GM12878 (cell line): ENCODE data around the gene PRORP. TPM values are rescaled to one million over a fixed set of nuclear protein-coding genes. Genes with fewer than 3 reads are reported as not detected.

Experiments
- ATAC-seq: fragments of 200-7000 bp; cut with Tn5 transposase; 3 replicates; pipeline ENCODE4 v1.9.1; 2020; ENCODE audit warnings: mild to moderate bottlenecking, moderate library complexity
- BruUV-seq: library from RNA; stranded (reverse); fragments of 400-500 nt; replicated peaks from 2 replicates; lab custom pipeline; 2021; lab: Mats Ljungman, UMichigan
- CTCF ChIA-PET: fragments of 300-600 bp; sonication (Branson Sonifier 250); formaldehyde crosslinking; extraction: SDS; loops from one replicate; lab custom pipeline; 2021; ENCODE audit warnings: inconsistent platforms; lab: Yijun Ruan, JAX
- POLR2A ChIA-PET: fragments of 350-600 bp; formaldehyde crosslinking; extraction: SDS; loops from one replicate; lab custom pipeline; 2021; ENCODE audit warnings: inconsistent platforms; lab: Charles Lee
- RAD21 ChIA-PET: fragments of 300-600 bp; sonication (Branson Sonifier 250); formaldehyde crosslinking; loops from one replicate; lab custom pipeline; 2023; ENCODE audit warnings: antibody characterized with exemption; ENCODE audit not compliant: unreplicated experiment; lab: Charles Lee
- SMC1A ChIA-PET: fragments of 300-600 bp; sonication (Branson Sonifier 250); formaldehyde crosslinking; loops from one replicate; lab custom pipeline; 2023; ENCODE audit not compliant: unreplicated experiment, uncharacterized antibody; lab: Charles Lee
- DNase-seq: peaks from one replicate; pipeline ENCODE4 v3.0.0-alpha.2; 2011; ENCODE audit warnings: low read depth, low spot score
- FAIRE-seq: peaks from 3 replicates; lab custom pipeline; 2011; peaks lifted over from hg19 to GRCh38; lab: Jason Lieb, UNC
- H2AFZ ChIP-seq: 2 replicates; pipeline ENCODE4 v1.6.0; 2011; ENCODE audit warnings: low read depth, low read length, control low read depth; ENCODE audit not compliant: control insufficient read depth
- H3K27ac ChIP-seq: 2 replicates; pipeline ENCODE4 v1.5.1; 2011; ENCODE audit warnings: control low read depth; ENCODE audit not compliant: control insufficient read depth, insufficient read depth
- H3K27me3 ChIP-seq, 2 experiments: replicated peaks in 1 of 2; 2 replicates each; pipeline versions ENCODE4 v1.6.0 to v1.6.1; 2011; ENCODE audit warnings: low read length in 1 of 2; ENCODE audit not compliant: control insufficient read depth in 2 of 2, insufficient read depth in 2 of 2
- H3K36me3 ChIP-seq, 2 experiments: 2 replicates each; pipeline ENCODE4 v1.5.1; 2011; ENCODE audit warnings: low read length in 1 of 2; ENCODE audit not compliant: control insufficient read depth in 2 of 2, insufficient read depth in 2 of 2
- H3K4me1 ChIP-seq: 2 replicates; pipeline ENCODE4 v1.6.1; 2011; ENCODE audit warnings: mild to moderate bottlenecking, low read length, moderate library complexity, mixed read lengths; ENCODE audit not compliant: control insufficient read depth, insufficient read depth
- H3K4me2 ChIP-seq: 2 replicates; pipeline ENCODE4 v1.6.0; 2011; ENCODE audit warnings: control low read depth; ENCODE audit not compliant: control insufficient read depth, insufficient read depth
- H3K4me3 ChIP-seq: fragments of 200-600 bp; sonication (generic); 2 replicates; pipeline ENCODE4 v1.5.1; 2016
- H3K79me2 ChIP-seq: 2 replicates; pipeline ENCODE4 v1.6.0; 2011; ENCODE audit warnings: low read length; ENCODE audit not compliant: control insufficient read depth, insufficient read depth
- H3K9ac ChIP-seq: 2 replicates; pipeline ENCODE4 v1.8.0; 2011; ENCODE audit warnings: low read length, control low read depth, mixed read lengths; ENCODE audit not compliant: control insufficient read depth, insufficient read depth
- H3K9me3 ChIP-seq: replicated peaks from 3 replicates; pipeline ENCODE4 v1.5.1; 2011; ENCODE audit warnings: mild to moderate bottlenecking, low read length; ENCODE audit not compliant: control insufficient read depth, insufficient read depth
- H4K20me1 ChIP-seq: 2 replicates; pipeline ENCODE4 v1.6.0; 2011; ENCODE audit not compliant: control insufficient read depth, insufficient read depth
- BMI1 ChIP-seq: fragments of 450-650 bp; IDR thresholded peaks from 2 replicates; pipeline ENCODE4 v1.6.1; 2016; ENCODE audit warnings: mild to moderate bottlenecking, moderate library complexity, borderline replicate concordance
- ETV6 ChIP-seq, 2 experiments: fragments of 450-650 bp in 1 of 2; IDR thresholded peaks in 1 of 2; conservative IDR thresholded peaks in 1 of 2; 2 replicates each; pipeline ENCODE4 v1.6.1; 2014; ENCODE audit warnings: antibody characterized with exemption in 1 of 2, borderline replicate concordance in 1 of 2, low read depth in 1 of 2, mild to moderate bottlenecking in 1 of 2, moderate library complexity in 1 of 2
- FOXK2 ChIP-seq: fragments of 450-650 bp; IDR thresholded peaks from 2 replicates; pipeline ENCODE4 v1.6.1; 2017; ENCODE audit warnings: mild to moderate bottlenecking, moderate library complexity
- GABPA ChIP-seq: IDR thresholded peaks from 2 replicates; pipeline ENCODE4 v1.6.1; 2014; ENCODE audit warnings: antibody characterized with exemption, low read depth, mild to moderate bottlenecking, inconsistent platforms
- IKZF1 ChIP-seq: fragments of 450-650 bp; conservative IDR thresholded peaks from 2 replicates; pipeline ENCODE4 v1.6.1; 2017; ENCODE audit warnings: antibody characterized with exemption, mild to moderate bottlenecking
- IKZF2 ChIP-seq, 2 experiments: fragments of 450-650 bp; IDR thresholded peaks; 2 replicates each; pipeline ENCODE4 v1.6.1; 2017; ENCODE audit warnings: mild to moderate bottlenecking in 2 of 2, moderate library complexity in 2 of 2
- JUND ChIP-seq: IDR thresholded peaks from 2 replicates; pipeline ENCODE4 v1.6.1; 2012; ENCODE audit warnings: low read depth, mild to moderate bottlenecking, low read length, improper control_type of control experiment, moderate library complexity
- KDM1A ChIP-seq: fragments of 200-600 bp; sonication (generic); IDR thresholded peaks from 2 replicates; pipeline ENCODE4 v1.6.1; 2016; ENCODE audit warnings: borderline replicate concordance
- MTA2 ChIP-seq: fragments of 450-650 bp; IDR thresholded peaks from 2 replicates; pipeline ENCODE4 v1.6.1; 2016; ENCODE audit warnings: low read depth, mild to moderate bottlenecking, moderate library complexity
- MYC ChIP-seq: IDR thresholded peaks from 2 replicates; pipeline ENCODE4 v1.6.1; 2011; ENCODE audit warnings: mild to moderate bottlenecking, low read length, moderate library complexity, inconsistent platforms; ENCODE audit not compliant: insufficient read depth, insufficient replicate concordance, insufficient read length, severe bottlenecking
- NR2C1 ChIP-seq: fragments of 450-650 bp; IDR thresholded peaks from 2 replicates; pipeline ENCODE4 v1.6.1; 2017; ENCODE audit warnings: antibody characterized with exemption, mild to moderate bottlenecking, moderate library complexity
- RELA ChIP-seq: fragments of 450-650 bp; IDR thresholded peaks from 2 replicates; pipeline ENCODE4 v1.8.0; 2014; ENCODE audit warnings: borderline replicate concordance; ENCODE audit not compliant: partially characterized antibody
- RFX5 ChIP-seq: IDR thresholded peaks from 2 replicates; pipeline ENCODE4 v1.6.1; 2011; ENCODE audit warnings: low read depth, low read length, improper control_type of control experiment
- SMC3 ChIP-seq: IDR thresholded peaks from 2 replicates; pipeline ENCODE4 v1.6.1; 2011; ENCODE audit warnings: low read length, improper control_type of control experiment, borderline replicate concordance
- ZNF274 ChIP-seq: IDR thresholded peaks from one replicate; pipeline ENCODE4 v1.8.0; 2011; ENCODE audit not compliant: insufficient read length, insufficient read depth
- WGBS: methylation state at CpG from one replicate; pipeline ENCODE4 v1.1.6; 2016; ENCODE audit warnings: low lambda C conversion rate; ENCODE audit not compliant: insufficient replicate concordance, insufficient coverage; ENCODE audit errors: missing lambda C conversion rate; 5-methylcytosine and 5-hydroxymethylcytosine counted together
- in situ Hi-C: fragments of 300-500 bp; cut with MboI; formaldehyde crosslinking; loops from 9 replicates; pipeline ENCODE4 v1.14.3; 2018; ENCODE audit warnings: mixed read lengths
- intact Hi-C: fragments of 100-400 bp; cut with micrococcal nuclease; formaldehyde crosslinking; loops from one replicate; pipeline ENCODE4 v1.14.2; 2022; ENCODE audit not compliant: unreplicated experiment
- polyA plus RNA-seq, 11 experiments: library from polyadenylated mRNA; depleted of rRNA in 4 of 11; unstranded in 6 of 11; stranded (reverse) in 5 of 11; fragments of >200 nt; fragmentation: Nextera tagmentation in 4 of 11; fragmentation: Illumina TruSeq in 1 of 11; extraction: Ambion mirVana in 4 of 11; extraction: Trizol in 1 of 11; gene quantifications; 1 replicate in 1 of 11; 2 replicates in 10 of 11; pipeline versions ENCODE4 v1.2.1 to v1.2.3, GENCODE V29; 2011 to 2016; ENCODE audit warnings: inconsistent platforms in 2 of 11, missing spikeins in 2 of 11, low read depth in 1 of 11
- total RNA-seq, 4 experiments: library from RNA; depleted of rRNA in 3 of 4; stranded (reverse); fragments of >200 nt in 3 of 4; fragmentation: Illumina TruSeq in 1 of 4; extraction: Trizol in 1 of 4; gene quantifications; 2 replicates each; pipeline versions ENCODE4 v1.2.1 to v1.2.3, GENCODE V29; 2013 to 2021
- TF ChIP-seq, protein P1 (sequence below): fragments of 450-650 bp; IDR thresholded peaks from 2 replicates; pipeline ENCODE4 v1.6.1; 2016; ENCODE audit warnings: mild to moderate bottlenecking
- TF ChIP-seq, protein P2 (sequence below): fragments of 450-650 bp; IDR thresholded peaks from 2 replicates; pipeline ENCODE4 v1.6.1; 2017; ENCODE audit warnings: low read depth, mild to moderate bottlenecking, moderate library complexity

Gene PRORP
- total and polyA plus RNA-seq, 10 of the 15 experiments (the other 5 are each of a cell fraction or from before 2014, with no cell fraction given): 38.8 to 61.3 (median 46.7) TPM

DNA sequence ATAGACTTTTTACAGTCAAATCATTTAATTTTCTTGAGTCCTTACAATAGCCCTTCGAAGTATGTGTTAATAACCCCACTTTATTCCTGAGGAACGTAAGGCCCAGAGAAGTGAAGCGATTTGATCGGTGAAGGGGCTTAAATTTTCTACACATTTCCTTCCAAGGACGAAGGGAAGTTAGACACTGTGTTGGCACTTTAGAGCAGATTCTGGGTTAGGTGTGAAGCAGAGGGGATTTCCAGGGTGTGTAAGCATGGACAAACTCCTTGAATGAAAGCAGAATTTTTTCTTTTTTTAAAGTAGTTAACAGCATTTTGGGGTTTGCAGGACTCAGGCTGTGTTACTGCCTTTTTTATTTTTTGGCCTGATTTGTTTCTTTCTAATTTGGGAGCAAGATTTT lies 38.9 kb downstream of the PRORP start:
- CTCF ChIA-PET: interaction anchor here (0.7 to 2.1 kb wide), 6 partner anchors 18 to 261 kb away, joined by 3 to 10 read pairs (median 6); no protein-coding TSS in a partner anchor
- Histone ChIP-seq H3K4me3 (no peak overlapping the region), H3K79me2 (peaks cover 3% of the 10 kb centered on the region), H3K36me3 (0 out of 4 replicates have a peak, but pooled peaks cover 1 to 10% of the 10 kb centered on the region in 2 experiments), H3K4me2 (no peak overlapping the region; the same call in 1 of the 2 replicates), H3K9me3 (no peaks in the 10 kb centered on the region), H3K9ac (no peak overlapping the region), H4K20me1 (no peaks in the 10 kb centered on the region), H3K4me1 (peaks cover 14% of the 10 kb centered on the region), H3K27ac (peak overlapping the region; percentile 42; the same call in 1 of the 2 replicates), H3K27me3 (no peaks in the 10 kb centered on the region), H2AFZ (no peak overlapping the region)
- RAD21 ChIA-PET: interaction anchor here (1.4 to 3.0 kb wide), 6 partner anchors 18 to 256 kb away, joined by 4 to 10 read pairs (median 8); partner anchors contain the start of gene NFKBIA
- POLR2A ChIA-PET: interaction anchor here (1.1 kb wide), 1 partner anchor 39 kb away, joined by 3 read pairs; the partner anchor contains the start of genes PPP2R3C and PRORP
- intact Hi-C loops: loop anchor here (5.0 kb wide), 1 partner anchor 131 kb away; the partner anchor contains the start of gene PSMA6
- FAIRE-seq (no peak), DNase-seq (no peak), ATAC-seq (peak; percentile 86)
- SMC1A ChIA-PET: interaction anchor here (0.7 to 3.8 kb wide), 8 partner anchors 11 to 438 kb away, joined by 3 to 25 read pairs (median 3); no protein-coding TSS in a partner anchor
- peak; percentile 43 for TF ChIP-seq IKZF1
- no peak for TF ChIP-seq RFX5
- TF ChIP-seq, protein P1, sequence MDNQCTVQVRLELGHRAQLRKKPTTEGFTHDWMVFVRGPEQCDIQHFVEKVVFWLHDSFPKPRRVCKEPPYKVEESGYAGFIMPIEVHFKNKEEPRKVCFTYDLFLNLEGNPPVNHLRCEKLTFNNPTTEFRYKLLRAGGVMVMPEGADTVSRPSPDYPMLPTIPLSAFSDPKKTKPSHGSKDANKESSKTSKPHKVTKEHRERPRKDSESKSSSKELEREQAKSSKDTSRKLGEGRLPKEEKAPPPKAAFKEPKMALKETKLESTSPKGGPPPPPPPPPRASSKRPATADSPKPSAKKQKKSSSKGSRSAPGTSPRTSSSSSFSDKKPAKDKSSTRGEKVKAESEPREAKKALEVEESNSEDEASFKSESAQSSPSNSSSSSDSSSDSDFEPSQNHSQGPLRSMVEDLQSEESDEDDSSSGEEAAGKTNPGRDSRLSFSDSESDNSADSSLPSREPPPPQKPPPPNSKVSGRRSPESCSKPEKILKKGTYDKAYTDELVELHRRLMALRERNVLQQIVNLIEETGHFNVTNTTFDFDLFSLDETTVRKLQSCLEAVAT: 0 out of 2 replicates have a peak, but pooled peaks have one; percentile 22
- TF ChIP-seq BMI1: no peak
- TF ChIP-seq MTA2: peak; percentile 59; the same call in 1 of the 2 replicates
- TF ChIP-seq SMC3: no peak
- peak; percentile 51 to 54; a peak in 2 of 4 replicates for TF ChIP-seq IKZF2 (IDR thresholded peaks at IDR 0.05)
- TF ChIP-seq, protein P2, sequence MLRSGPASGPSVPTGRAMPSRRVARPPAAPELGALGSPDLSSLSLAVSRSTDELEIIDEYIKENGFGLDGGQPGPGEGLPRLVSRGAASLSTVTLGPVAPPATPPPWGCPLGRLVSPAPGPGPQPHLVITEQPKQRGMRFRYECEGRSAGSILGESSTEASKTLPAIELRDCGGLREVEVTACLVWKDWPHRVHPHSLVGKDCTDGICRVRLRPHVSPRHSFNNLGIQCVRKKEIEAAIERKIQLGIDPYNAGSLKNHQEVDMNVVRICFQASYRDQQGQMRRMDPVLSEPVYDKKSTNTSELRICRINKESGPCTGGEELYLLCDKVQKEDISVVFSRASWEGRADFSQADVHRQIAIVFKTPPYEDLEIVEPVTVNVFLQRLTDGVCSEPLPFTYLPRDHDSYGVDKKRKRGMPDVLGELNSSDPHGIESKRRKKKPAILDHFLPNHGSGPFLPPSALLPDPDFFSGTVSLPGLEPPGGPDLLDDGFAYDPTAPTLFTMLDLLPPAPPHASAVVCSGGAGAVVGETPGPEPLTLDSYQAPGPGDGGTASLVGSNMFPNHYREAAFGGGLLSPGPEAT: peak; percentile 87
- no peak for TF ChIP-seq JUND
- no peak for TF ChIP-seq ZNF274
- TF ChIP-seq GABPA: no peak
- TF ChIP-seq KDM1A: no peak
- no peak for TF ChIP-seq ETV6 (conservative IDR thresholded peaks at IDR 0.05 in 1 of 2, IDR thresholded peaks at IDR 0.05 in 1 of 2; ENCODE audit: borderline replicate concordance in 1 of 2, low read depth in 1 of 2)
- TF ChIP-seq NR2C1: no peak
- peak; percentile 86 for TF ChIP-seq RELA
- TF ChIP-seq MYC: no peak
- TF ChIP-seq FOXK2: no peak
- 89% methylated on average over 5 of the region's 5 CpGs for WGBS
- in situ Hi-C loops: no loop called here
- BruUV-seq: no TSS peak
